GOT3 (cell line): ENCODE results near the gene TRIM49C.
"Not testable (repeated sequence)": the region's sequence is repeated elsewhere in the genome, so short reads cannot be mapped to it uniquely, and the experiment has no call there.

Experiments used
- DNase-seq: peaks from one replicate; lab custom pipeline; 2025; ENCODE audit warnings: mixed read lengths; lab: John Stamatoyannopoulos, UW

TRIM49C gene

GRCh38 chr11:90030806-90031205 is at the start of gene TRIM49C:
Gene TRIM49C, plus strand, starts transcription at chr11:90031106. Its CDS starts 4,106 bp downstream, at chr11:90035212.
- DNase-seq: not testable (repeated sequence)

GRCh38 chr11:90024184-90024583 is 6.7 kb upstream of the TRIM49C start:
- not testable (repeated sequence) for DNase-seq

- not testable (repeated sequence) for DNase-seq
Measured at GRCh38 chr11:90051591-90052209, 20.8 kb downstream of the TRIM49C start.

- not testable (repeated sequence) for DNase-seq
Measured at GRCh38 chr11:90052311-90052710, 21.4 kb downstream of the TRIM49C start.

GRCh38 chr11:90053545-90053944 is 22.6 kb downstream of the TRIM49C start:
- not testable (repeated sequence) for DNase-seq

- not testable (repeated sequence) for DNase-seq
Measured at GRCh38 chr11:90085650-90086049, 54.7 kb downstream of the TRIM49C start, which contains the start of gene UBTFL1. Gene UBTFL1, plus strand, starts transcription at chr11:90085950. Its CDS starts 0 bp downstream, at chr11:90085950.

GRCh38 chr11:90088731-90089130 is 57.8 kb downstream of the TRIM49C start:
- not testable (repeated sequence) for DNase-seq
